Sigmoid colon (tissue), 7 donors: ENCODE measurements around the gene USP54. TPM values are rescaled to one million over a fixed set of nuclear protein-coding genes. Genes with fewer than 3 reads are reported as not detected.

Experiments used
- DNase-seq: peaks from one replicate; pipeline ENCODE4 v3.0.0-alpha.2; 2019
- H3K27ac ChIP-seq, 4 donors: fragments of 200-600 bp; sonication (generic); one replicate each; pipeline ENCODE4 v1.5.1; 2016 to 2019; ENCODE audit warnings: mild to moderate bottlenecking in 1 of 4
- H3K27me3 ChIP-seq, 3 donors: fragments of 200-600 bp; sonication (generic); one replicate each; pipeline ENCODE4 v1.5.1; 2019; ENCODE audit warnings: mild to moderate bottlenecking in 1 of 3
- H3K36me3 ChIP-seq, 4 donors: fragments of 200-600 bp; sonication (generic); one replicate each; pipeline ENCODE4 v1.5.1; 2016 to 2019
- H3K4me1 ChIP-seq, 4 donors: fragments of 200-600 bp; sonication (generic); one replicate each; pipeline ENCODE4 v1.5.1; 2017 to 2019
- H3K4me3 ChIP-seq, 4 donors: fragments of 200-600 bp; sonication (generic); one replicate each; pipeline ENCODE4 v1.5.1; 2017 to 2019; ENCODE audit warnings: mild to moderate bottlenecking in 2 of 4, moderate library complexity in 1 of 4
- H3K9me3 ChIP-seq, 4 donors: fragments of 200-600 bp in 3 of 4; sonication (generic) in 3 of 4; one replicate each; pipeline versions ENCODE4 v1.5.1 to v1.6.1; 2013 to 2019
- EP300 ChIP-seq, 4 donors: sonication (generic); formaldehyde crosslinking; IDR thresholded peaks; one replicate each; pipeline ENCODE4 v1.6.1; 2017; ENCODE audit warnings: antibody characterized with exemption in 4 of 4
- POLR2A ChIP-seq, 2 donors: fragments of 450-650 bp; IDR thresholded peaks; one replicate each; pipeline ENCODE4 v1.6.1; 2016; ENCODE audit warnings: antibody characterized with exemption in 2 of 2, mild to moderate bottlenecking in 2 of 2, moderate library complexity in 2 of 2
- POLR2AphosphoS5 ChIP-seq, 4 donors: sonication (generic); formaldehyde crosslinking; IDR thresholded peaks; one replicate each; pipeline ENCODE4 v1.6.1; 2017; ENCODE audit warnings: antibody characterized with exemption in 4 of 4
- WGBS, 2 donors: extraction: QIAGEN DNeasy Blood & Tissue Kit; methylation state at CpG; one replicate each; pipeline ENCODE4 v1.1.7; 2013; 5-methylcytosine and 5-hydroxymethylcytosine counted together
- intact Hi-C: fragments of 100-400 bp; cut with DNase I; formaldehyde crosslinking; loops from one replicate; pipeline ENCODE4 v1.15.1; 2023
- polyA plus RNA-seq, 3 donors: library from polyadenylated mRNA; stranded (reverse); fragments of 200-250 nt; gene quantifications; one replicate each; pipeline ENCODE4 v1.2.3, GENCODE V29; 2013
- total RNA-seq, 4 donors: library from RNA; depleted of rRNA; stranded (reverse); fragments of >200 nt; gene quantifications; one replicate each; pipeline ENCODE4 v1.1.0, GENCODE V29; 2016
- TF ChIP-seq, protein P1 (sequence below), 4 experiments: fragments of 450-650 bp in 3 of 4; fragments of 200-600 bp in 1 of 4; IDR thresholded peaks; one replicate each; pipeline ENCODE4 v1.5.1; 2016 to 2019; ENCODE audit warnings: antibody characterized with exemption in 4 of 4, mild to moderate bottlenecking in 3 of 4, moderate library complexity in 2 of 4
- donor health status: healthy with polysubstance abuse.
- donor health status: Bipolar disorder and iron deficiency.
- donor health status: healthy.

Gene USP54
- total and polyA plus RNA-seq, 7 donors, result 14.4 to 71.2 (median 30.8) TPM

DNA sequence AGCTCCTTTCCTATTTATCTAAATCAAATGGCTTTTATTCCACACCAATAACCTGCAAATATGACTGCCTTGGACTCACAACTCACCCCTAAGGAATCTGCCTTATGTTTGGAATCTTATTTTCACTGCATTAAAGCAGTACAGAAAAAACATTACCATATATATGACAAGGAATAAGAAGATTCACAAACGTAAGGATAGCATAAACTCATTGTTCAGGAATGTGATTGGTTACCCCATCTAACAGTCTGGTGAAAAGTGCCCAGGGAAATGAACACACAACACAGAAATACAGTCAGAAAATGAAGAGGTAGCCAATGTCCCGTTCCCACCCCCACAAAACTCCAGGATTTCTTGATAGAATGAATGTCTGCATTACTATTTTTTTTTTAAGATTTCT, 97.4 kb downstream of the USP54 start:
- Histone ChIP-seq H3K4me1 (peaks cover 0 to 67% (median 55%) of the 10 kb centered on the region in 4 donors), H3K36me3 (peaks cover 0 to 18% (median 11%) of the 10 kb centered on the region in 4 donors), H3K27ac (peak overlapping the region in 1 of 4 donors; percentile 90), H3K27me3 (no peaks in the 10 kb centered on the region), H3K4me3 (peak overlapping the region in 2 of 4 donors; percentile 62 to 85), H3K9me3 (no peaks in the 10 kb centered on the region)
- intact Hi-C loops, result no loop called here
- DNase-seq, result no peak
- WGBS, 2 donors, result 55 to 59% methylated on average over 2 of the region's 2 CpGs
- TF ChIP-seq POLR2AphosphoS5 (IDR thresholded peaks at IDR 0.05) (no peak), POLR2A (IDR thresholded peaks at IDR 0.05) (no peak), EP300 (IDR thresholded peaks at IDR 0.05) (no peak)
- TF ChIP-seq, protein P1, sequence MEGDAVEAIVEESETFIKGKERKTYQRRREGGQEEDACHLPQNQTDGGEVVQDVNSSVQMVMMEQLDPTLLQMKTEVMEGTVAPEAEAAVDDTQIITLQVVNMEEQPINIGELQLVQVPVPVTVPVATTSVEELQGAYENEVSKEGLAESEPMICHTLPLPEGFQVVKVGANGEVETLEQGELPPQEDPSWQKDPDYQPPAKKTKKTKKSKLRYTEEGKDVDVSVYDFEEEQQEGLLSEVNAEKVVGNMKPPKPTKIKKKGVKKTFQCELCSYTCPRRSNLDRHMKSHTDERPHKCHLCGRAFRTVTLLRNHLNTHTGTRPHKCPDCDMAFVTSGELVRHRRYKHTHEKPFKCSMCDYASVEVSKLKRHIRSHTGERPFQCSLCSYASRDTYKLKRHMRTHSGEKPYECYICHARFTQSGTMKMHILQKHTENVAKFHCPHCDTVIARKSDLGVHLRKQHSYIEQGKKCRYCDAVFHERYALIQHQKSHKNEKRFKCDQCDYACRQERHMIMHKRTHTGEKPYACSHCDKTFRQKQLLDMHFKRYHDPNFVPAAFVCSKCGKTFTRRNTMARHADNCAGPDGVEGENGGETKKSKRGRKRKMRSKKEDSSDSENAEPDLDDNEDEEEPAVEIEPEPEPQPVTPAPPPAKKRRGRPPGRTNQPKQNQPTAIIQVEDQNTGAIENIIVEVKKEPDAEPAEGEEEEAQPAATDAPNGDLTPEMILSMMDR (IDR thresholded peaks at IDR 0.05), result no peak

DNA sequence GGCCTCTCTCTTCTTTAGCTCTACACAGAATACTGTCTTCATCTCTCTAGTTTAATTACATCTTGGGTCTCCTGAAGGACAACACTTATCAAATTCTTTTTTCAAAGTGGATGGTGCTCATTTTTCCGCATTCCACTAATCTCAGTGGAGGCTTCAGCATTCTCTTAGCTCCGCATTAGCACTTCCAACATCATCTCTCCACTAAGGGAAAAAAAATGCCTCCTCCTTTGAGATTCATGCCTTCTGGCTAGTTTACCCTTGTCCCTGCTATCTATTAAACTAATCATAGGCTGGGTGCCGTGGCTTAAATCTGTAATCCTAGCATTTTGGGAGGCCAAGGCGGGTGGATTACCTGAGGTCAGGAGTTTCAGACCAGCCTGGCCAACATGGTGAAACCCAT, 104.5 kb downstream of the USP54 start:
- Histone ChIP-seq H3K36me3 (peaks cover 0 to 9% (median 0%) of the 10 kb centered on the region in 4 donors), H3K27me3 (no peaks in the 10 kb centered on the region), H3K4me1 (peaks cover 0 to 22% (median 15%) of the 10 kb centered on the region in 4 donors), H3K27ac (no peak overlapping the region), H3K4me3 (no peak overlapping the region), H3K9me3 (no peaks in the 10 kb centered on the region)
- 97 to 98% methylated on average over 4 of the region's 4 CpGs for WGBS, 2 donors
- intact Hi-C loops, result no loop called here
- DNase-seq, result no peak
- TF ChIP-seq EP300 (IDR thresholded peaks at IDR 0.05), result no peak
- no peak for TF ChIP-seq POLR2A (IDR thresholded peaks at IDR 0.05)
- TF ChIP-seq, protein P1 (IDR thresholded peaks at IDR 0.05), result no peak
- TF ChIP-seq POLR2AphosphoS5 (IDR thresholded peaks at IDR 0.05), result no peak

DNA sequence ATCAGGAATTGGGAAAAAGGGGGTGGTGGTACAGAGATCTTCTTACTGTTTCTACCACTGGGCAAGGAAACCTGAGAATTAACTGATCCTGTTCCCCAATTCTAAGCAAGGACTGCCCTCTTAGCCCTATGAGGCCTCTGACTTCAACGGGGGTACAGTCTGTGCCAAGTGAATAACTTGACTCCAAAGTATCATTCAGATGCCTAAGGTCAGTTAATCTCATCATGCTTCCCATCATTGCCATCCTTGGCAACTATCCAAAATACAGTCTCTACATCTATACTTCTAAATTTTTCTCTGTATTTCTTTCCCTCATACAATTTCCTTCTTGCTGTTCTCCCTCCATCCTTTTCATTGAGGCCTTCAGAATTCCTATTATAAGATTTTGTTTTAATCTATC, 105.8 kb downstream of the USP54 start:
- Histone ChIP-seq H3K27ac (no peak overlapping the region), H3K4me3 (no peak overlapping the region), H3K9me3 (no peaks in the 10 kb centered on the region), H3K27me3 (no peaks in the 10 kb centered on the region), H3K4me1 (peaks cover 0 to 10% (median 4%) of the 10 kb centered on the region in 4 donors), H3K36me3 (peaks cover 0 to 9% (median 0%) of the 10 kb centered on the region in 4 donors)
- 55 to 91% methylated on average over 1 of the region's 1 CpG for WGBS, 2 donors
- no peak for DNase-seq
- intact Hi-C loops, result no loop called here
- TF ChIP-seq POLR2AphosphoS5 (IDR thresholded peaks at IDR 0.05), result no peak
- TF ChIP-seq POLR2A (IDR thresholded peaks at IDR 0.05), result no peak
- no peak for TF ChIP-seq EP300 (IDR thresholded peaks at IDR 0.05)
- TF ChIP-seq, protein P1 (IDR thresholded peaks at IDR 0.05), result no peak

DNA sequence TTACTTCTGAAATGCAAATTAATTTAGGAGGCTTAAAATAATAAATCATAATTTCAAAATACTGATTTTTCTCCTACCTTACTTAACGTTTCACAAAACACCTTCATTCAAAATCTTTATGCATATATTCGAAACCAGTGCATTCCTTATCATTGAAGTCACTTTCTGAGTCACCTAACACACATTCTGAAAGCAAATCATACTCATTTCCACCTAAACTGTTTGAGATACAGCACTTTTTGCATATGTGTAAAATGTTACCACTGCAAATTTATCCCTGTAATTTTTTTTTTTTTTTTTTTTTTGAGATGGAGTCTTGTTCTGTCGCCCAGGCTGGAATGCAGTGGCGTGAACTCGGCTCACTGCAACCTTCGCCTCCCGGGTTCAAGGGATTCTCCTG, 111.0 kb downstream of the USP54 start:
- H3K9me3 ChIP-seq, result no peaks in the 10 kb centered on the region
- no peak overlapping the region for H3K4me3 ChIP-seq
- peaks cover 3 to 51% (median 23%) of the 10 kb centered on the region in 4 donors for H3K36me3 ChIP-seq
- intact Hi-C loops, result no loop called here
- no peak overlapping the region for H3K27ac ChIP-seq
- H3K27me3 ChIP-seq, result no peaks in the 10 kb centered on the region
- H3K4me1 ChIP-seq, result no peaks in the 10 kb centered on the region
- DNase-seq, result no peak
- TF ChIP-seq, protein P1 (IDR thresholded peaks at IDR 0.05), result no peak
- TF ChIP-seq EP300 (IDR thresholded peaks at IDR 0.05), result no peak
- WGBS, 2 donors, result 85 to 86% methylated on average over 7 of the region's 7 CpGs

DNA sequence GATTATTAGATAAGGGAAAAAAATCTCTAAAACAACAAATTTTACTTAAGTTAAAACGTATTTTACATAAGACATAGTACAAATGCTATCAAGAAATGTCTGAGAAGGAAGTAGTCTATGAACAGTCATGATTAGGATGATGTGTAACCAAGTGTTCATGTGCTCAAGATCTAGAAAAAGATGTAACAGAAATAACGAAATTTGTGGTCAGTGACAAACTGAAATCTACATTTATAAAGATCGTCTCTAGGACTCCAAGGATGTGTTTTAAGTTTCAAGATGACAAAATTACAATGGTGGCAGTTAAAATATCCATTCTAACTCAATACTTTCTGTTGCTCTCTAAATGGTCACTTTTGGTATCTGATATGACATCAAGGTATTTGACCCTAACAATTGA, 112.5 kb downstream of the USP54 start:
- WGBS, 2 donors, result 77 to 83% methylated on average over 3 of the region's 3 CpGs
- DNase-seq, result no peak

More for the DNA sequence above, 112.5 kb downstream of the USP54 start:
- no peaks in the 10 kb centered on the region for H3K4me1 ChIP-seq
- no peaks in the 10 kb centered on the region for H3K9me3 ChIP-seq
- H3K36me3 ChIP-seq, result peaks cover 3 to 66% (median 34%) of the 10 kb centered on the region in 4 donors
- no peak overlapping the region for H3K27ac ChIP-seq
- intact Hi-C loops, result no loop called here
- H3K4me3 ChIP-seq, result no peak overlapping the region
- TF ChIP-seq POLR2AphosphoS5 (IDR thresholded peaks at IDR 0.05), result no peak
- TF ChIP-seq, protein P1 (IDR thresholded peaks at IDR 0.05), result no peak
- no peak for TF ChIP-seq POLR2A (IDR thresholded peaks at IDR 0.05)
- no peaks in the 10 kb centered on the region for H3K27me3 ChIP-seq
